ENCODE measurements around the gene KCNK5. TPM values are rescaled to one million over a fixed set of nuclear protein-coding genes. Genes with fewer than 3 reads are reported as not detected.

Gene KCNK5
- total RNA-seq, 2 donors from 2014 or later, result 26.9 to 39.6 TPM

- Histone ChIP-seq H3K36me3 (no peaks in the 10 kb centered on the region), H3K9me3 (no peaks in the 10 kb centered on the region), H3K27me3 (no peaks in the 10 kb centered on the region), H3K4me1 (no peaks in the 10 kb centered on the region), H3K9ac (ENCODE audit: low read depth in 2 of 2, low read length in 2 of 2) (no peak overlapping the region), H3K4me3 (no peak overlapping the region), H3K27ac (no peak overlapping the region)
- DNase-seq, result no peak
- no peak for TF ChIP-seq CTCF (IDR thresholded peaks at IDR 0.05)
- intact Hi-C loops (cut with DNase I), result no loop called here
These were observed 56.9 kb downstream of the KCNK5 start for GRCh38 chr6:39172377-39172757.

GRCh38 chr6:39171489-39172376 lies 57.5 kb downstream of the KCNK5 start:
- Histone ChIP-seq H3K4me1 (no peaks in the 10 kb centered on the region), H3K36me3 (no peaks in the 10 kb centered on the region), H3K9ac (ENCODE audit: low read depth in 2 of 2, low read length in 2 of 2) (no peak overlapping the region), H3K4me3 (no peak overlapping the region), H3K9me3 (no peaks in the 10 kb centered on the region), H3K27ac (no peak overlapping the region), H3K27me3 (no peaks in the 10 kb centered on the region)
- intact Hi-C loops (cut with DNase I), result no loop called here
- no peak for TF ChIP-seq CTCF (IDR thresholded peaks at IDR 0.05)
- no peak for DNase-seq

GRCh38 chr6:39170860-39171259 lies 58.4 kb downstream of the KCNK5 start:
- intact Hi-C loops (cut with DNase I), result no loop called here
- no peaks in the 10 kb centered on the region for H3K36me3 ChIP-seq
- no peak for TF ChIP-seq CTCF (IDR thresholded peaks at IDR 0.05)

DNA sequence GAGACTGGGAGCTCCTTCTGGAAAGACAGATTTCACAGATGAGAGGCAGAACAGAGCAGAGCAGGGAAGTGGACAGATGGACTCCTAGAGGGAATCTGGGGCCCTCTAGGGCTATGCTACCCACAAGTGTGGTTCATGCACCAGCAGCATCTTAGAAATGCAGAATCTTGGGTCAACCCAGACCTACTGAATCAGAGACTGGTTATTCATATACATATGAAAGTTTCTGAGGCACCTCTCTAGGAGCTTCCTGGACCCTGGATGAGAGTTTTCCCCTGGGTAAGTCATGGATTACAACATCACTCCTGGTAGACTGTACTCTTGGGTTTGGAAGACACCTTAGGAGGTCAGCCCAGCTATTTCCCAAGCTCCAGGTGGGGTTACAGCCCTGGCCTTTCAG lies 58.9 kb downstream of the KCNK5 start:
- Histone ChIP-seq H3K36me3 (no peaks in the 10 kb centered on the region), H3K4me1 (no peaks in the 10 kb centered on the region), H3K27ac (peak overlapping the region; percentile 25), H3K27me3 (no peaks in the 10 kb centered on the region), H3K9ac (ENCODE audit: low read depth in 2 of 2, low read length in 2 of 2) (peak overlapping the region in 1 of 2 donors; percentile 61), H3K4me3 (no peak overlapping the region), H3K9me3 (no peaks in the 10 kb centered on the region)
- DNase-seq, result no peak
- no peak for TF ChIP-seq CTCF (IDR thresholded peaks at IDR 0.05)
- intact Hi-C loops (cut with DNase I), result no loop called here

More at GRCh38 chr6:39170860-39171259, 58.4 kb downstream of the KCNK5 start:
- Histone ChIP-seq H3K27me3 (no peaks in the 10 kb centered on the region), H3K27ac (no peak overlapping the region), H3K4me1 (no peaks in the 10 kb centered on the region), H3K9me3 (no peaks in the 10 kb centered on the region), H3K4me3 (no peak overlapping the region), H3K9ac (ENCODE audit: low read depth in 2 of 2, low read length in 2 of 2) (no peak overlapping the region)
- no peak for DNase-seq

- Histone ChIP-seq H3K9me3 (no peaks in the 10 kb centered on the region), H3K27me3 (no peaks in the 10 kb centered on the region), H3K4me1 (no peaks in the 10 kb centered on the region), H3K9ac (ENCODE audit: low read depth in 2 of 2, low read length in 2 of 2) (peak overlapping the region in 1 of 2 donors; percentile 61), H3K27ac (peak overlapping the region; percentile 25), H3K4me3 (no peak overlapping the region), H3K36me3 (no peaks in the 10 kb centered on the region)
- no peak for TF ChIP-seq CTCF (IDR thresholded peaks at IDR 0.05)
- peak; percentile 82 for DNase-seq
- intact Hi-C loops (cut with DNase I), result loop anchor here (10.0 kb wide), 1 partner anchor 295 kb away; no protein-coding TSS in a partner anchor
These were observed 59.6 kb downstream of the KCNK5 start for GRCh38 chr6:39169448-39170344.
